ENCODE results near the gene BCL6B.

DNA sequence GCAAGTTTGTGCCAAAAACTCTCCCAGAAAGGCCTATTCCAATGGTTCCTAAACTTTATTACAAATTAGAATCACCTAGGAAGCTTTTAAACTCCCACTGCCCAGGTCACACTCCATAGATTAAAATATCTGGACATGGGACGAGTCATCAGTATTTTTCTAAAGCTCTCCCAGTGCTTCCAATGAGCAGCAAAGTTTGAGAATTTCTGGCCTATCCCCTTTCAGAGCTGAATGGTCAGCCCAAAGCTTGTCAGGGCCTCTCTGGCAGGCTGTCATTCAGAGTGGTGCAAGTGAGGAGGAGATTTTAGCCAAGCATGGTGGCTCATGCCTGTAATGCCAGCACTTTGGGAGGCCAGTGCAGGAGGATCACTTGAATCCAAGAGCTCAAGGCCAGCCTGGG, 2.4 kb downstream of the BCL6B start:
- TF ChIP-seq ATF1 (CRISPR knock-in tag; IDR thresholded peaks at IDR 0.05) = no peak
- TF ChIP-seq, protein P1, sequence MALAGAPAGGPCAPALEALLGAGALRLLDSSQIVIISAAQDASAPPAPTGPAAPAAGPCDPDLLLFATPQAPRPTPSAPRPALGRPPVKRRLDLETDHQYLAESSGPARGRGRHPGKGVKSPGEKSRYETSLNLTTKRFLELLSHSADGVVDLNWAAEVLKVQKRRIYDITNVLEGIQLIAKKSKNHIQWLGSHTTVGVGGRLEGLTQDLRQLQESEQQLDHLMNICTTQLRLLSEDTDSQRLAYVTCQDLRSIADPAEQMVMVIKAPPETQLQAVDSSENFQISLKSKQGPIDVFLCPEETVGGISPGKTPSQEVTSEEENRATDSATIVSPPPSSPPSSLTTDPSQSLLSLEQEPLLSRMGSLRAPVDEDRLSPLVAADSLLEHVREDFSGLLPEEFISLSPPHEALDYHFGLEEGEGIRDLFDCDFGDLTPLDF (CRISPR knock-in tag; IDR thresholded peaks at IDR 0.05) = no peak
- TF ChIP-seq MLX (CRISPR knock-in tag; IDR thresholded peaks at IDR 0.05) = no peak
- no peak for TF ChIP-seq CREM (CRISPR knock-in tag; IDR thresholded peaks at IDR 0.05)
- TF ChIP-seq, protein P2, sequence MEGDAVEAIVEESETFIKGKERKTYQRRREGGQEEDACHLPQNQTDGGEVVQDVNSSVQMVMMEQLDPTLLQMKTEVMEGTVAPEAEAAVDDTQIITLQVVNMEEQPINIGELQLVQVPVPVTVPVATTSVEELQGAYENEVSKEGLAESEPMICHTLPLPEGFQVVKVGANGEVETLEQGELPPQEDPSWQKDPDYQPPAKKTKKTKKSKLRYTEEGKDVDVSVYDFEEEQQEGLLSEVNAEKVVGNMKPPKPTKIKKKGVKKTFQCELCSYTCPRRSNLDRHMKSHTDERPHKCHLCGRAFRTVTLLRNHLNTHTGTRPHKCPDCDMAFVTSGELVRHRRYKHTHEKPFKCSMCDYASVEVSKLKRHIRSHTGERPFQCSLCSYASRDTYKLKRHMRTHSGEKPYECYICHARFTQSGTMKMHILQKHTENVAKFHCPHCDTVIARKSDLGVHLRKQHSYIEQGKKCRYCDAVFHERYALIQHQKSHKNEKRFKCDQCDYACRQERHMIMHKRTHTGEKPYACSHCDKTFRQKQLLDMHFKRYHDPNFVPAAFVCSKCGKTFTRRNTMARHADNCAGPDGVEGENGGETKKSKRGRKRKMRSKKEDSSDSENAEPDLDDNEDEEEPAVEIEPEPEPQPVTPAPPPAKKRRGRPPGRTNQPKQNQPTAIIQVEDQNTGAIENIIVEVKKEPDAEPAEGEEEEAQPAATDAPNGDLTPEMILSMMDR (IDR thresholded peaks at IDR 0.05) = no peak
- TF ChIP-seq, protein P3, sequence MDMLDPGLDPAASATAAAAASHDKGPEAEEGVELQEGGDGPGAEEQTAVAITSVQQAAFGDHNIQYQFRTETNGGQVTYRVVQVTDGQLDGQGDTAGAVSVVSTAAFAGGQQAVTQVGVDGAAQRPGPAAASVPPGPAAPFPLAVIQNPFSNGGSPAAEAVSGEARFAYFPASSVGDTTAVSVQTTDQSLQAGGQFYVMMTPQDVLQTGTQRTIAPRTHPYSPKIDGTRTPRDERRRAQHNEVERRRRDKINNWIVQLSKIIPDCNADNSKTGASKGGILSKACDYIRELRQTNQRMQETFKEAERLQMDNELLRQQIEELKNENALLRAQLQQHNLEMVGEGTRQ (CRISPR knock-in tag; IDR thresholded peaks at IDR 0.05) = no peak
- no peak for TF ChIP-seq TEAD4 (CRISPR knock-in tag; IDR thresholded peaks at IDR 0.05)
- TF ChIP-seq, protein P4, sequence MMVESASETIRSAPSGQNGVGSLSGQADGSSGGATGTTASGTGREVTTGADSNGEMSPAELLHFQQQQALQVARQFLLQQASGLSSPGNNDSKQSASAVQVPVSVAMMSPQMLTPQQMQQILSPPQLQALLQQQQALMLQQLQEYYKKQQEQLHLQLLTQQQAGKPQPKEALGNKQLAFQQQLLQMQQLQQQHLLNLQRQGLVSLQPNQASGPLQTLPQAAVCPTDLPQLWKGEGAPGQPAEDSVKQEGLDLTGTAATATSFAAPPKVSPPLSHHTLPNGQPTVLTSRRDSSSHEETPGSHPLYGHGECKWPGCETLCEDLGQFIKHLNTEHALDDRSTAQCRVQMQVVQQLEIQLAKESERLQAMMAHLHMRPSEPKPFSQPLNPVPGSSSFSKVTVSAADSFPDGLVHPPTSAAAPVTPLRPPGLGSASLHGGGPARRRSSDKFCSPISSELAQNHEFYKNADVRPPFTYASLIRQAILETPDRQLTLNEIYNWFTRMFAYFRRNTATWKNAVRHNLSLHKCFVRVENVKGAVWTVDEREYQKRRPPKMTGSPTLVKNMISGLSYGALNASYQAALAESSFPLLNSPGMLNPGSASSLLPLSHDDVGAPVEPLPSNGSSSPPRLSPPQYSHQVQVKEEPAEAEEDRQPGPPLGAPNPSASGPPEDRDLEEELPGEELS (CRISPR knock-in tag; IDR thresholded peaks at IDR 0.05) = no peak
- TF ChIP-seq GABPB1 (CRISPR knock-in tag; IDR thresholded peaks at IDR 0.05) = no peak

Measured in WTC11 (cell line).